Lower leg skin (tissue), 3 donors: ENCODE data around the gene UNC93B1.
"Not testable (repeated sequence)": the region's sequence is repeated elsewhere in the genome, so short reads cannot be mapped to it uniquely, and the experiment has no call there.

ENCODE experiments used
- CTCF ChIP-seq, 3 donors: fragments of 450-650 bp; IDR thresholded peaks; one replicate each; pipeline ENCODE4 v1.5.1; 2016; ENCODE audit warnings: antibody characterized with exemption in 3 of 3, mild to moderate bottlenecking in 3 of 3, moderate library complexity in 2 of 3
- POLR2A ChIP-seq, 2 donors: fragments of 450-650 bp; IDR thresholded peaks; one replicate each; pipeline ENCODE4 v1.6.1; 2016 to 2017; ENCODE audit warnings: antibody characterized with exemption in 2 of 2, mild to moderate bottlenecking in 1 of 2, moderate library complexity in 1 of 2

DNA sequence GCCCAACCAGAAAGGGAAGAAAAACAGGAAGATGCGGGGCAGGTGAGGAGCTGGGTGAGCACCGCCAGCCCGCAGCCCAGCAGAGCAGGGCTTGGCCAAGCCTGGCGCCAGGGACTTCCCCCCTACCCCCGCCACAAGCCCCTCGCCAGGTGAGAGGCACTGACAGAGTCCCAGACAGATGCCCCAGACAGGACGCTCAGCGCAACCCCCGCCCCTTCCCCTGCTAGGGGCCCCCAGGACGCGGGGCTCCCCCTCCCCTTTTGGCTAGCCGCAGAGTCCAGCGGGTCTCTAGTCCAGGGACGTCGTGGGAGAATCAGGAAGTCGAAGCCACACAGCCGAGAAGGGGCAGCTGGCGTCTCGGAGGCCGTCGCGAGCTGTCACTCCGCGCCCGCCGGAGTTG is 48.9 kb downstream of the UNC93B1 start:
- not testable (repeated sequence) for TF ChIP-seq POLR2A, CTCF (IDR thresholded peaks at IDR 0.05)
